Thyroid gland (tissue), 4 donors: Measurements from ENCODE around the gene EVA1A. TPM values are rescaled to one million over a fixed set of nuclear protein-coding genes. Genes with fewer than 3 reads are reported as not detected.

Experiments used
- DNase-seq, 2 donors: peaks; one replicate each; pipeline ENCODE4 v3.0.0-alpha.2; 2019
- H3K27ac ChIP-seq, 3 donors: fragments of 200-600 bp; sonication (generic); 1 replicate in 2 of 3; 2 replicates in 1 of 3; pipeline ENCODE4 v1.5.1; 2016 to 2019; ENCODE audit warnings: mild to moderate bottlenecking in 1 of 3, moderate library complexity in 1 of 3
- H3K27me3 ChIP-seq: fragments of 200-600 bp; sonication (generic); one replicate; pipeline ENCODE4 v1.5.1; 2019
- H3K36me3 ChIP-seq, 2 donors: fragments of 200-600 bp; sonication (generic); one replicate each; pipeline ENCODE4 v1.5.1; 2016 to 2019
- H3K4me1 ChIP-seq, 2 donors: fragments of 200-600 bp; sonication (generic); one replicate each; pipeline ENCODE4 v1.5.1; 2017 to 2019
- H3K4me3 ChIP-seq, 3 donors: fragments of 200-600 bp; sonication (generic); replicated peaks in 1 of 3; 1 replicate in 2 of 3; 2 replicates in 1 of 3; pipeline ENCODE4 v1.5.1; 2016; ENCODE audit warnings: mild to moderate bottlenecking in 1 of 3
- H3K9me3 ChIP-seq: fragments of 200-600 bp; sonication (generic); one replicate; pipeline ENCODE4 v1.5.1; 2017
- CTCF ChIP-seq, 6 experiments: fragments of 200-600 bp in 3 of 6; fragments of 450-650 bp in 3 of 6; sonication (generic) in 3 of 6; IDR thresholded peaks; one replicate each; pipeline ENCODE4 v1.5.1; 2016 to 2019; ENCODE audit warnings: antibody characterized with exemption in 6 of 6, mild to moderate bottlenecking in 2 of 6, inconsistent platforms in 1 of 6, moderate library complexity in 1 of 6
- POLR2A ChIP-seq, 2 donors: fragments of 450-650 bp; IDR thresholded peaks; one replicate each; pipeline ENCODE4 v1.6.1; 2017; ENCODE audit warnings: antibody characterized with exemption in 2 of 2, mild to moderate bottlenecking in 2 of 2, moderate library complexity in 1 of 2
- WGBS, 2 donors: methylation state at CpG; one replicate each; pipeline ENCODE4 v1.1.5; 2017; 5-methylcytosine and 5-hydroxymethylcytosine counted together
- intact Hi-C: fragments of 100-400 bp; cut with DNase I; formaldehyde crosslinking; loops from one replicate; pipeline ENCODE4 v1.15.1; 2023
- small RNA-seq: library from RNA; depleted of rRNA; stranded (forward); fragments of <200 nt; gene quantifications from one replicate; pipeline ENCODE3, GENCODE V24; 2016
- total RNA-seq, 4 donors: library from RNA; depleted of rRNA; stranded (reverse); fragments of >200 nt; gene quantifications; one replicate each; pipeline ENCODE4 v1.2.3, GENCODE V29; 2016

The EVA1A gene
- total RNA-seq, 4 donors from 2014 or later: 3.6 to 19.8 (median 12.3) TPM

DNA sequence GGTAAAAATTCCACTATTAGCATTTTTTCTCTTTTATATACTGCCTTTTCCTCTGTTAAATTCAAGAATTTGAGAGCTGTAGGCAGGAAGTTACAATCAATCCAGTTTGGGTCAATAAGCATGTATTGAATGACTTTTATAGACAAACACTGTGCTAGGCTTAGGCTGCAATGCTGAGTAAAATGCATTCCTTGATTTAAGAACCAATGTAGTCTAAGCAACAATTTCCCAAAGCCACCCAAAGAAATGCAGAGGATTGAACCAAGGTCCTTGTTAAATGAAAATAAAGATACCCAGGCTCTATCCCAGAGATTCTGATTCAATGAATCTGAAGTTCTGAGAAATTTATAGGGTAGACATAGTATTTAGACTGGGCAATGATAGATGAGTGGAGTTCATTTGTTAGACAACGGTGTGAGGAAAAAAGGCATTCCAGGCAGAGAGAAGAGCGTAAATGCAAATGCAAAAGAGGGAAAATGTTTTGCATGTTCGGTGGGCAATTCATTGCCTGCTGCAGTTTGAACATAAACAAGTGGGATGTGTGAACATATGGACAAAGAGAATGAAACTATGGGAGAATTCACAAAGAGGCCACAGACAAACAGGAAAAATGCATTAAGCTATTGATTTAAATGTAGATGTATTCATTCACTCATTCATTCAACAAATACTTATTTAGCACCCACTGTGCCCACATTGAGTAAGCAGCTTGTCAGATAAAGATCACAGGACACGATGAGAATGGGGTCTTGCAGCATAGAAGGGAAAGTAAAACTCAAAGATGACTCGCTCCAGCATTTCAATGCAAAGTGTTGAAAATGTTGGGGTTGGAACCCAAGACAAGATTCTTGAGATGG lies 107.1 kb downstream of the EVA1A start:
- intact Hi-C loops: no loop called here
- no peaks in the 10 kb centered on the region for H3K9me3 ChIP-seq
- no peak overlapping the region for H3K27ac ChIP-seq
- no peak for TF ChIP-seq CTCF (IDR thresholded peaks at IDR 0.05)
- TF ChIP-seq POLR2A (IDR thresholded peaks at IDR 0.05): no peak
- no peaks in the 10 kb centered on the region for H3K36me3 ChIP-seq
- WGBS, 2 donors: 77 to 79% methylated on average over 5 of the region's 5 CpGs
- no peak overlapping the region for H3K4me3 ChIP-seq
- no peaks in the 10 kb centered on the region for H3K27me3 ChIP-seq
- no peak for DNase-seq
- H3K4me1 ChIP-seq: no peaks in the 10 kb centered on the region

- H3K27me3 ChIP-seq: no peaks in the 10 kb centered on the region
- intact Hi-C loops: no loop called here
- H3K27ac ChIP-seq: no peak overlapping the region
- DNase-seq: no peak
- no peak for TF ChIP-seq CTCF (IDR thresholded peaks at IDR 0.05)
- no peak for TF ChIP-seq POLR2A (IDR thresholded peaks at IDR 0.05)
- no peaks in the 10 kb centered on the region for H3K9me3 ChIP-seq
- WGBS, 2 donors: 88 to 95% methylated on average over 1 of the region's 1 CpG
- no peaks in the 10 kb centered on the region for H3K4me1 ChIP-seq
- H3K36me3 ChIP-seq: no peaks in the 10 kb centered on the region
- no peak overlapping the region for H3K4me3 ChIP-seq
Measured at GRCh38 chr2:75450068-75450467, 110.7 kb downstream of the EVA1A start.

DNA sequence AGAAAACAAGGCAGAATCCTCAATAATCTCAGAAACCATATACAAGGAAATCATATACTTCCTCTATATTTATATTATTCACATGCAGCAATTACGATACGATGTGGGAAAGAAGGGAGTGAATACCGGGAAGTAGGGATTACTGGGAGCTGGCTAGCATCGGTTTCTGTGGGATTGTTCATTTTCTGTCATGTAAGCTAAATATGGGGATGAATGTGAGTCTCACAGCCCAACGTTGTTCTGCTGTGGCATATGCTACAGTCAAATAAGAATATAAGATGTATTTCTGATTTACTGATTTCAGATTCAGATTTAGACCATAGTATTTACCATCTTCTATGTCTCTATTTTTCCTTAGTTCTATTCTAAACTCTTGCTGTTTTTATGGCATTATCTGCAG lies 113.6 kb downstream of the EVA1A start:
- Histone ChIP-seq H3K9me3 (no peaks in the 10 kb centered on the region), H3K4me1 (no peaks in the 10 kb centered on the region), H3K27me3 (no peaks in the 10 kb centered on the region), H3K36me3 (no peaks in the 10 kb centered on the region), H3K4me3 (no peak overlapping the region), H3K27ac (no peak overlapping the region)
- intact Hi-C loops: no loop called here
- WGBS, 2 donors: 89% methylated on average over 5 of the region's 5 CpGs
- no peak for DNase-seq
- TF ChIP-seq POLR2A (IDR thresholded peaks at IDR 0.05) (no peak), CTCF (IDR thresholded peaks at IDR 0.05) (no peak)

Small RNAs within 50 kb of the gene (small RNA-seq; reads per million reads assigned to genes)
- not detected for gene RF01233

Other genes starting within 250 kb of the EVA1A start
- 10 to 100 TPM; 34.8 to 83.9 (median 57.6) TPM for gene MRPL19, start 85.8 kb upstream of the EVA1A start, total RNA-seq
- 10 to 100 TPM; 38.2 to 47.8 (median 43.0) TPM for gene GCFC2, start 150.0 kb upstream of the EVA1A start, total RNA-seq